Putamen (tissue), 1 donor: ENCODE results near the gene PTCH1.
A peak's percentile ranks its signal among the peaks of the same experiment; 100 is the strongest.

Source experiments
- DNase-seq: peaks from one replicate; pipeline ENCODE4 v3.0.0-alpha.2; 2016; ENCODE audit warnings: low spot score

PTCH1 gene

DNA sequence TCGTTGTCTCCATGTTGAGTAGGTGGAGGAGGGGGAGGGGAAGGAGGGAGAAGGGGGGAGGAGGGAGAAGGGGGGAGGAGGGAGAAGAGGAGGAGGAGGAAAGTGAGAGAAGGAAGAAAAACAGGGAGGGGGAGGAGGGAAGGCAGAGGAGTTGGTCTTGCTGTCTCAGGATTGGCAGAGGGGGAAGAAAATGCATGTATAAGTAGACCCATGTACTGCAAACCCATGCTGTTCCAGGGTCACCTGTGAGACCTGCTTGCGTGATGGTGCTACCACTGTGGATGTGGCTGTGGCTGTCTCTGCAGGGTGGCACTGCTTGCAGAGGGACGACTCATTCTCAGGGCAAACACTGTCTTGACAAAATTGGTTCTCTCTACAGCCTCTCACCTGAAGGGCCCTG, 76.3 kb downstream of the PTCH1 start:
- DNase-seq: no peak

DNA sequence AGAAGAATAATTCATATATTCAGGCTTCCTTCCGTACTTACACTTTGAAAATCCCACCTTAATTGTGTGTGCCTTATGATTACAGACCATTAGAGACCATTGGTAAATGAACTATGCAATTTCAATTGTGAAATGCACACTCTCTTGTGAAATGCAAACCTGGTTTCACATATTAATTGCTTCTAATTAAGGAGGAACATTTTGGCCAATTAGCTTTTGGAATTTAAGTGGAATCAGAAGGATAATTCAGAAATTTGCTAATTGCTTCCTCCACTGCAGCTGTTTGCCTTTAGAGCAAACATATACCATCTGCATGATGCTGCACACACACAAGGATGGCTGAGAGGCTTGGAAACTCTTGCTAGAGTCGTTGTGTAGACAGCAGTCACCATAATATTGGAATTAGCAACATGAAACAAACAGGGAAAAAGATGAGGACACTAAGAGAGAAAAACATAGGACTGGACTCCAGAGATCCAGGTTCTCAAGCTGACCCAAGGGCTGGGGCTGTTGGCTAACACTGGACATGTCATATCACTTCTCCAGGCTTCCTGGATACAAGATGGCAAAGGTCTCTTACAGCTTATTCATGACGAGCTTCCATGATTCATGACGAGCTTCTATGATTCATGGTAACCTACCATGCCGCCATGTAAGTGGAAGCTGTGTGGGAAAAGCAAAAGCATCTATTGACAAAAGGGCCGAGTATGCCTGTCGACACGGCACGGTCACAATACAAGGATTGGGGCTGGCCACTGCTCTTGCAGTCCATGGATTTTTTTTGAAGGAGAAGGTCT, 78.0 kb downstream of the PTCH1 start:
- no peak for DNase-seq

DNA sequence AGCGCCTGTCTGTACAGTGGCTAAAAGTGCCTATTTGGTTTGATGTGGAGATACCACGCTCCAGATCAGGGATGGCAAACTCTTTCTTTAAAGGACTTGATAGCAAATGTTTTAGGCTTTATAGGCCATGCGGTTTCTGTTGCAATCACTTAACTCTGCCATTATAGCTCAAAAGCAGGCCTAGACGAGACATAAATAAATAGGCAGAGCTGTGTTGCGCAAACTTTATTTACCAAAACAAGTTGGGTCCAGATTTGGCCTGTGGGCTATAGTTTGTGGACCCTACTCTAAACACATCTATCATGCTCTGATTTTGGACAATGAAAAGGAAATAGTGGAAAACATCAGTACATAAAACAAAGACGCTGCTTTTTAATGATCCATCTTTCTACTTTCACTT, 79.2 kb downstream of the PTCH1 start:
- no peak for DNase-seq

DNA sequence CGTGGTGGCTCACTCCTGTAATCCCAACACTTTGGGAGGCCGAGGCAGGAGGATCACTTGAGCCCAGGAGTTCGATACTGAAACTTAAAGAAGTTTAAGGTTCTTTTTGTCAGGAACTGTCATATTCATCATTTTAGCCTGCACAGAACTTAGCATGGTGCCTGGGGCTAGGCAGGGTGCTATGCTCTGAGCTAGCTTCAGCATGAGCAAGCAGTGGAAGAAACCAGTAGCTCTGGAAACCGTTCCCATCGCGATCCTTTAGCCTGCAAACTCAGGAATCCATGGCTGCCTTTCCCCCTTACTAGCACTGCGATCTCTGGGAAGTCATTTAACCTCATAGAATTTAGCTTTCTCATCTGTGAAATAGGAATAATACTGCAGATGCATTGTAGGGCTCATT, 80.4 kb downstream of the PTCH1 start:
- no peak for DNase-seq

DNA sequence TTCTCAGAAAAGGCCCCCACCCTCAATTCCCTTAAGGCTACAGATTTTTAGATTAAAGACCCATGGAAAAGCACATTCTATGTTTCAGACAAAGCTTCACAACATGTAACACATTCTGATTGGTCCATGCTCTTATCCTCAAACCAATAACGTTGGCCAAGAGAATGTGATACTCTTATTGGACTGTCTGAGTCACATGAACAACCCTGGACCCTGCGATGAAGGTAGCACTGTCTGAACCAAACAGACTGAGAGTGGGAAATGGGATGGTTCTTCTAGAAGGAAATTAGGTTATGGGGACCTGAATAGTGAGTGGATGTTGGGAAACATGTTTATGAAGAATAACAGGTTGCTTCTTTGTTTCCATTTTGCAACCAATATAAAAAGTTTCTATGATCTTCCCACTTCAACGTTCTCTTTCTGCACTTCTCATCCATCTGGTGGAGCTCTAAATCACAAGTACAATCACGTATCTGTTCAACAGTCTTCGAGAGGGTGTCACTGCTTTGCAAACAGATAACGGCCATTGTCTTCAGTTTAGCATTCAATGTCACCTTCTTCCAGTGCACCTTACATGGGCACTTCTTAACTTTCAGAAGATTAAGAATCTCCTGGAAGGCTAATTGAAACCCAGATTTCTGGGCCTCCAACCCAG, 81.6 kb downstream of the PTCH1 start:
- no peak for DNase-seq

DNA sequence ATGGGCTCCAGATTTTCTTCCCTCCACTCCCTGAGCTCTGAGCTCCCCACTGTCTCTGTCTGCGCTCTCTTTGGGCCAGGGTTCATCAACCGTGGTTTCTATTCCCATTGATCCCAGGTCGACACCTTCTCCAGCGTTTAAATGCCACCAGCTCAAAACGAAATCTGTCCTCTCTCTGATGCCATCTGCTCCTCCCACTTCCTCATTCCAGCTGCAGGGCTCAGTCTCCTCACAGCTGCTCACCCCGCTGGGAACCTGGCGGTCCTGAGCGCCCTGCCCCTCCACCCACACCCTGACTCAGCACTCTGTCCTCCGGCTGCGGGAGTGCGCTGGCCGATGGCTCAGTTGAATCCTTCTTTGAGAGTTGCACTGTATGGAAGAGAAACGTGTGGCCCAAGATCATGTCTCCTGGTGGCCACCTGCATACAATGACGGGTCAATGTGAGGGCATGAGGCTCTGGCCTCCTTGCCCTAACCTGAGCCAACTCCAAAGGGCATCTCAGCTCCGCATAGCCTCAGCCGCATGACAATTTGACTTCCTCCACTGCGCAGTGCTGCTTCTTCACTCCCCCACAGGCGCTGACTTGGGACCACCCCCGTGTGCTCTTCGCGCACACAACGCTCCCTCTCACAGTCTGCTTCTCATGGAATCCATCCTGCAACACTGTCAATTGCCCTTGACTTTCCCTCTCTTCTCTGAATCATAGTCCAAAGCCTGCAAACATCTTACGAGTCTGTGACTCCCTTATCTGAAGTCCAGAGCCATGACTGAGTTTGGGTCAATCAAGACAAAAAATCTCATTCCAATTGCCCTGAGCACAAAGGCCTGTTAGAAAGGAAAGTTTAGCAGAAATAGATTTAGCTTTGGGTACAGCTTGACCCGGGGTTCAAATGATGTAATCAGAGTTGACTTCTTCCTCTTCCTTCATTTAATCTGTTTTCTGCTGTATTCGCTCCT, 82.4 kb downstream of the PTCH1 start:
- DNase-seq: no peak

DNA sequence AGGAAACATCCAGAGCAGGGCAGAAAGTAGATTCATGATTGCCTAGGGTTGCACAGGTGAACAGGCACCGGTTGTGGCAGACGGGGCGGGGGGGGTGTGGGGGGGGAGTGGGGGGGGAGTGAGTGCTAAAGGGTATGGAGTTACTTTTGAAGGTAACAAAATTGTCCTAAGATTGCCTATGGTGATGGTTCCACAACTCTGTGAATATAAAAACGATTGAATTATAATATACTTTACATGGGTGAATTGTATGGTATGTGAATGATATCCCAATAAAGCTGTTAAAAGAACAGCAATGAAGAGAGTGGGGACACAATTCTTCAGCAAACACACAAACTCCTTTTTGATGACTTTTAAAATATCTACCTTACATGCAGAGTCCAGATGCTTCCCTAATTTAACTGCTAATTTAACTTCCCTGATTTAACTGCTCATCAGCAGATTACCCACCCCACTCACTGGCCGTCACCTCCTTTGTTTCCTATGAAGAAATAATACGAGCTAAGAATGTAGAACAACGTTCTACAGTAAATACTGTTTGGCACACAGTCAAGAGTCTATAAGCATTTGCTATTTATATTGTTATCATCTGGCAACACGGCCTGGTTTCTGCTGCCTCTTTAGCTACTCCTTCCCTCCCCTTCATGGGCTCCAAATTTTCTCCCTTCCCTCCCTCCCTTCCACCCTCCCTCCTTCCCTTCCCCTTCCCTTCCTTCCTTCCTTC, 83.5 kb downstream of the PTCH1 start:
- no peak for DNase-seq

DNA sequence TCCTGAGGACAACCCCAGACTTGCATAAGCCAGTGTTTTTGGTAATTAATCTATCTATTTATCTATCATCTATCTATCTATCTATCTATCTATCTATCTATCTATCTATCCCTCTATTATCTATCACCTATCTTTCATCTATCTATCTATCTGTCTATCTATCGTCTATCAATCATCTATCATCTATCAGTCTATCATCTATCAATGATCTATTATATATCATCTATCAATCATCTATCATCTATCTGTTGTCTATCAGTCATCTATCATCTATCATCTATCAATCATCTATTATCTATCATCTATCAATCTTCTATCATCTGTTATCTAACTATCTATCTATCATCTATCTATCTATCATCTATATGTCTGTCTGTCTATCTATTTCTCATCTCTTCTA, 85.5 kb downstream of the PTCH1 start:
- DNase-seq: no peak

DNA sequence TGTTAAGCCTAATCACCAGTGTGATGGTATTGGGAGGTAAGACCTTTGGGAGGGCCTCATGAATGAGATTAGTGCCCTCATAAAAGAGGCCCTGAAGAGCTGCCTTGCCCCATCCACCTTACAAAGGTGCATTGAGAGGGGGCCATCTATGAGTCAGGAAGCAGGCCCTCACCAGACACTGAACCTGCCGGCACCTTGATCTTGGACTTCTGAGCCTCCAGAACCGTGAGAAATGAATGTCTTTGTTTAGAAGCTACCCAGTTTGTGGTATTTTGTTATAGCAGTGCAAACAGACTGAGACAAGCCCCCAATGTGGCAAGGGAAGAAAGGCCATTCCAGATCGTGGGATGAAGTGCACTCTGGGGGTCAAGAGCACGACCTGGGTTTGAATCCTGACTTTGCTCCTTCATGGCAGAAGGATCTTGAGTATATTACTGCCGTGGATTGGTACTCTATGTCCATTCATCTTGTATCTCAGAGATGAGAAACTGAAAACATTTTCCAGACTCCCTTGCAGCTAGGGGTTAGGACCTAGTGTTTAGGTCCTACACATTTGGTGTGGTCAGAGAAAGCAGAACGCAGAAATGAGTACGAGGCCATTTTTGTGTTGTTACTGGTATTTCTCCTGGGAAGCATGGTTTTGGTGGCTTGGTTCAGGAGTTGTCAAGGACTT, 86.7 kb downstream of the PTCH1 start:
- no peak for DNase-seq

DNA sequence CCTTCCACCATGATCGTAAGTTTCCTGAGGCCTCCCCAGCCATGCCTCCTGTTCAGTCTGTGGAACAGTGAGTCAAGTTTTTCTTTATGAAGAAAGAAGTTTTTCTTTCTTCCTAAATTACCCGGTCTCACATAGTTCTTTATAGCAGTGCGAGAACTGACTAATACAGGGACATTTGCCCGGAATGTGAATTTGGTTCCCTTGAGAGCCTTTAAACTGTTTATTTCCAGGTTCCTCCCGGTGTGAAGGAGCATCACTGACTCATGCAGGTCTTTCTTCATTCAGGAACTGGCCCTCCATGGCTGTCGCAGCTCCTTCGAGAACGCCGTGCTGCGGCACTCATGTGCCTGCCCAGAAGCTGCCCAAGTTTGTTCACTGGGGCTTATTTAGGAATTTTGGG, 87.7 kb downstream of the PTCH1 start:
- no peak for DNase-seq

DNA sequence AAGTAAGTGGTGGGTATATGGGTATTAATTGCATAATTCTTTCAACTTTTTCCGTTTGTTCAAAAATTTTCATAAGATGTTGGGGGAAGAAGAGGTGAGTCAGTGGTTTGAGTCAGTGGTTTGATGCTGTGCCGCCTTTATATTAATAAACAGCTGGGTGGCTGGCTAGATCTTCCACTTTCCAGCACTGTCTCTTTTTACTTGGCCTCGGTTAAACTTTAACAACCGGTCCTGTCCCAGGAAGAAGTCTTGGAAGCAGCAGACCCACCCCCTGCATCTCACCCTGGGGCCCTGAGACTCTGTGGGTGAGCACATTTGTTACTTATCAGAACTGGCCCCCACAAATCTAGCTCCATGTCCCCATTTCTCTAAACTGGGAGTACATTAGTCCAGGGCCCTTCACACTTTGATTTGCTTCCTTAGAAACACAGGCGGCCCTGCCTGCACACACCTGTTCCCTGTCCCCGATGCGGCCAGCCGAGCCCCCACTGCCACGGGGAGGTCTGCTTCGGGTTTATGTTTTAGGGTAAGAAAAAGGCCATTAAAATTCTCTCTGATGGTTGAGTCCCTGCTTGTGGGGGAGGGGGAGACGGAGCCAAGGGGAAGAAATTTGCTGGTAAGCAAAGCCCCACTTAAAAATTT, 90.7 kb downstream of the PTCH1 start:
- no peak for DNase-seq

DNA sequence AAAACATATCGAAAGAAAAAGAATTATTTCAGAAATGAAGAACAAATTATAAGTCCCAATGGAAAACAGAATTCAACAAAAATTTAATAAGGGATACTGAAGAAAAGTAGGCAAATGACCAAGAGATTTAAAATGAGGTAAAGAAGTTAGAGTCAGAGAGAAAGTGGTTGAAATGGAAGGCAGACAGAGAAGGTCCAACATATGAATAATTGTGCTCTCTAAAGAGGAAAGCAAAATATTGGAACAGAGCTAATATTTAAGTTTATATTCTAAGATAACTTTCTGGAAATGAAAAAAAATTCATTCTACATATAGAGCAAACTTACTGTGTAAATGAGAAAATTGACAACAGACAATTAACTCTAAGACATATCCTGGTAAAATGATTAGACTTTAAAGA, 94.1 kb downstream of the PTCH1 start:
- DNase-seq: no peak

DNA sequence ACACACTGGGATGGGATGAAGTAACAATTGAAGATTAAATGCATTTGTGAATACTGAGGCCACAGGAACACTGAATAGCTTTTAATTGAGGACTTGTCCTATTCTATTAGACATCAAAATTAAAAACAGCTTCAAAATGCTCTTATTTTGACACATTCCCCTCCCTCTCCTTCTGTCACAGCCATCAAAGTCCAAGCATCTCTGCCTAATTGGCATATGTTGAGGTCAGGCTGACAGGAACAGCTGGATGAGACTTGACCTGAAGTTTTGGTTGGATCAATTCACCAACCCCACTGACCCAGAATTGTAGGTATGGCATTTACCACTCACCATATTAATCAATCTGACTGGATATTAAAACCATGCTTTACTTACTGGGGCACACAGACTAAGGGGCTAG, 96.3 kb downstream of the PTCH1 start:
- no peak for DNase-seq

DNA sequence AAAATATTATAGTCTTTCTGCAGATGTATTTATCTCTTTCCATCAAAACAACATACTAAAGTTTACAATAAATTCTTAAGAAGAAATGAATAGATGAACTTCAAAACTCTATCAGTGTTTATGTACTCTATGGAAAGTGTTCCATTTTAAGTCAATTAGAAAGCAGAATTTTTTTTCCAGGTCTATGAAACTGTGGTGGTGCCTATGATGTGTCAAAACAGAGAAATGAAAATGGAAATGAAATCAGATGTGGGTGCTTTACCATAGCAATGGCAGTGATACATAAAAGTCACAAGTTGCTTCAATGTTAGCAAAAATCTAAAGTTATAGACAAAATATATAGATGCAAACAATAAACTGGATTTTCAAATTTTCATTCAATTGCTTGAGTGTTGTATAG, 97.3 kb downstream of the PTCH1 start:
- DNase-seq: no peak

DNA sequence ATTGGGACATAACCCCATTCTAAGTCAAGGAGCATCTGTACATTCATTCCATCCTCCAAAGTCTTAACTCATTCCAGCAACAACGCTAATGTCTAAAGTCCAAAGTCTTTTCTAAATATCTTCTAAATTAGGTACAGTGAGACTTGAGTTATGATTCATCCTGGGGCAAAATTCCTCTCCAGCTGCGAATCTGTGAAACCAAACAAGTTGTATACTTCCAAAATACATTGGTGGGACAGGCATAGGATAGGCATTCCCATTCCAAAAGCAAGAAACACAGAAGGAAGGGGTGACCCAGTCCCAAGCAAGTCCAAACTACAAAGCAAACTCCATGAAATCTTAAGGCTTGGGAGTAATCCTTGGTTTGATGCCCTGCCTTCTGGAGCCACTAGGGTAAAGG, 101.6 kb downstream of the PTCH1 start:
- DNase-seq: no peak

DNA sequence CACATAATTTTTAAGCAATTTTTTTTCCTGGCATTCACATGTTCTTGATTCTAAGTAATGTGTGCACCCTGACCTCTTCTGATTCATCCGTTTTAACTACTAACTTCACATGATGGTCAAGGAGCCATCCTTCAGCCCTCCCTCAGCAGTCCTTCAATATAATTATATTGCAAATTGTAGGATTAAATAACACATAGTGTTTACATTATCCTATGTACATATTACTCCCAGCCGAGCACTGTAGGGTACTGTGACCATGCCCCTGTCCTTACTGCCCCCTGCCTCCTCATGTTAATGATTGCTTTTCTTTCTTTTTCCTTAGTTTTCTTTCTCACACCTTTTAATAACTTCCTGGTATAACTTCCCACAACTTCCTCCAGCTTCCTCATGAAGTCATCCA, 103.0 kb downstream of the PTCH1 start:
- DNase-seq: no peak

DNA sequence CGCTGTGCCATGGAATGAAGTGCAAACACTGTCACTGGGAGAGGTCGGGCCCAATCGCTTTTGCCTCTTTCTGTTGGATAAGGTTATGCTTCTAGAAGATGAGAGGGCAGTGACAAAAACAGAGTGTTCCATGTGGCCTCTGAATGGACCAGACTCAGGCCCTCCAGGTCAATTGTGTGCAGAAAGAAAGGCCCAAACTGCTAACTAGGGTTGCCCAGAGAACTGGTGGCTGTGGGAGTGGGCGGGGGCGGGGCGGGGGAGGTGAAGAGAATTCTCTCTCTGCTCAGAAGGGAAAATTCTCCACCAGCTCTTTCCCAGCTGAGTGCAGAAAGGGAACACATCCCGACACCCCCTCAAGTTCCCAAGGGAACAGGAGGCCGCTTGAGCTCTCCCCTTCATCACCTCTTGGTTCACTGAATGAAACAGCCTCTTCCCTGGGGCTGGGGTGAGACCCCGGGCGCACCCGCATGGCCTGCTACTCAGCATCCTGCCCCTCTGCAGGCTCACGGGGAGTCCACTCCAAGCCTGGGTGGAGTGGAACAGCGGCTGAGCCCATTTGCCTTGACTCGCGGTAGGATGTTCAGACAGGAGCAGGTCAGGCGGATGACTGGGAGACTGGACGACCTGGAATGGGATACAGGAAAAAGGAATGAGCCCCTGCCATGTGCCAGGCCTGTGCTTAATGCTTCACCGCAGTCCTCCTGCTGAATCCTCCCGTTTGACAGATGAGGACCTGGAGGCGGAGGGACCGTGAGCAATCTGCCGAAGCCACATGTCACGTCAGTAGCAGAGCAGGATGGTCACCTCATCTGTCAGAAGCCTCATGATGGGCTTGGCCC, 105.5 kb downstream of the PTCH1 start:
- DNase-seq: peak; percentile 33

DNA sequence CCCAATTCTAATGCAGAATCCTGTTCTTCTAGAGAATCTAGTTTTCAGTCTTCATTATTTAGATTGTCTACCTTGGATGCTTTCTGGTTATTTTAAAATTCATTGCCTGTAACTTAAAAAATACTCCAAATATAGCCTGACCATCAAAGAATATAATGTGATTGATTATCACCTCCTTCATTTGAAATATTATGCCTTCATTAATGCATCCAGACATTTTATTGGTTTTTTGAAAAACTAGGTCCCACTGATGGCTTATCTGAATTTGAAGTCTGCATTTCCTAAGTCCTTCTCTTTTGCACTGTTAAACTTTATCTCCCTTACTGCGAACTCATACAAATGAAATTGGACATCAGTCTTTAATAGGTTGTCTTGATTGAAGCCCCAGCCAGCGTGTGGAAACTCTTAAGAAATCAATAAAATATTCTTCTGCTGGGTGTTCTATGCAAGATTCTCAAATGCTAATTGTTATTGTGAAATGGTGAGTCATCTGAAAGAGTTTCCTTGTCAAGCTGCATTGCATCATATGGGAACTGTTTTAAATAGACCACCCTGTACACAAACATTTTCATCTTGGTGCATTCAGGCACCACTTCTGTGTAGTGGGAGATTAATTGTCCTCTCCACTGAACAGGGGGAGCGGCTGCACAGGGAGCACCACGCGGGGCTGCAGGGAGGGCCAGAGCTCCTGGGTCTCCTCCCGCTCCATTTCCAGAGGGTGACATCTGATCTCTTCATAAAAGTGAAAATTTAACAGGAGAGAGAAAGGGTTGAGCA, 106.9 kb downstream of the PTCH1 start:
- DNase-seq: no peak

DNA sequence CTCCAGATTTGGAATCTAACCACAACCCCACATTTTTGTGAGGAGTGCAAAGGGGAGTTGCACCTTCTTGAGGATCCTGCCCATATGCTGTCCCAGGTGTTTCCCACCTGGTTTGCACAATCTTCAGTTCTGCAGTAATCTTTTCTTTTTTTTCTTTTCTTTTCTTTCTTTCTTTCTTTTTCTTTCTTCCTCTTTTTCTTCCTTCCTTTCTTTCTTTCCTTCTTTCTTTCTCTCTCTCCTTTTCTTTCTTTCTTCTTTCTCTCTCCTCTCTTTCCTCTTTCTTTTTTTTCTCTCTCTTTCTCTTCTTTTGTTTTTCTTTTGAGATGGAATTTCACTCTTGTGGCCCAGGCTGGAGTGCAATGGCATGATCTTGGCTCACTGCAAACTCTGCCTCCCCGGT, 109.2 kb downstream of the PTCH1 start:
- no peak for DNase-seq
